B cell (primary cell): ENCODE data around the gene ADAP1. TPM values are rescaled to one million over a fixed set of nuclear protein-coding genes. Genes with fewer than 3 reads are reported as not detected.

Experiments used
- ATAC-seq: fragments of 200-7000 bp; cut with Tn5 transposase; one replicate; pipeline ENCODE4 v1.10.0; 2021; ENCODE audit warnings: low read depth, mild to moderate bottlenecking, moderate number of reproducible peaks, moderate library complexity
- CTCF ChIA-PET: fragments of 350-600 bp; sonication (Branson Sonifier 250); formaldehyde crosslinking; loops from one replicate; lab custom pipeline; 2021; ENCODE audit warnings: antibody characterized with exemption, inconsistent platforms; lab: Charles Lee
- POLR2A ChIA-PET: fragments of 350-600 bp; sonication (Branson Sonifier 250); formaldehyde crosslinking; loops from one replicate; lab custom pipeline; 2021; ENCODE audit warnings: antibody characterized with exemption; lab: Charles Lee
- DNase-seq: peaks from one replicate; pipeline ENCODE4 v3.0.0; 2013
- H2AFZ ChIP-seq: 2 replicates; pipeline ENCODE4 v1.6.1; 2012; ENCODE audit warnings: mild to moderate bottlenecking, low read depth, low read length; ENCODE audit not compliant: insufficient read depth, poor library complexity, severe bottlenecking
- H3K27ac ChIP-seq, 2 donors: 1 replicate in 1 of 2; 2 replicates in 1 of 2; pipeline ENCODE4 v1.5.1; 2012 to 2013; ENCODE audit warnings: low read length in 2 of 2, mild to moderate bottlenecking in 2 of 2, moderate library complexity in 1 of 2
- H3K27me3 ChIP-seq, 4 experiments: fragments of 200-600 bp in 1 of 4; sonication (generic) in 1 of 4; replicated peaks in 1 of 4; 1 replicate in 2 of 4; 2 replicates in 2 of 4; pipeline versions ENCODE4 v1.6.1 to v1.7.0; 2013 to 2016; ENCODE audit warnings: low read length in 3 of 4, mild to moderate bottlenecking in 2 of 4, mixed read lengths in 1 of 4, moderate library complexity in 1 of 4; ENCODE audit not compliant: insufficient read depth in 4 of 4, control insufficient read depth in 3 of 4; ENCODE audit errors: control extremely low read depth in 1 of 4
- H3K36me3 ChIP-seq, 2 experiments: replicated peaks in 1 of 2; 1 replicate in 1 of 2; 2 replicates in 1 of 2; pipeline versions ENCODE4 v1.6.1 to v1.7.1; 2013; ENCODE audit warnings: low read length in 1 of 2; ENCODE audit not compliant: insufficient read depth in 2 of 2, control insufficient read depth in 1 of 2; ENCODE audit errors: control extremely low read depth in 1 of 2, extremely low read depth in 1 of 2
- H3K4me1 ChIP-seq, 2 donors: fragments of 200-600 bp in 1 of 2; sonication (generic) in 1 of 2; 1 replicate in 1 of 2; 2 replicates in 1 of 2; pipeline versions ENCODE4 v1.5.1 to v1.6.1; 2013 to 2017; ENCODE audit warnings: low read length in 2 of 2; ENCODE audit not compliant: control insufficient read depth in 2 of 2, insufficient read depth in 2 of 2
- H3K4me2 ChIP-seq: replicated peaks from 2 replicates; pipeline ENCODE3; 2012; ENCODE audit warnings: mild to moderate bottlenecking, low read depth, low read length; ENCODE audit not compliant: poor library complexity, severe bottlenecking
- H3K4me3 ChIP-seq, 5 experiments: fragments of 200-600 bp in 1 of 5; sonication (generic) in 1 of 5; 1 replicate in 3 of 5; 2 replicates in 2 of 5; pipeline versions ENCODE4 v1.5.1 to v1.7.0; 2011 to 2016; ENCODE audit warnings: low read length in 4 of 5, mild to moderate bottlenecking in 4 of 5, low read depth in 2 of 5, control low read depth in 1 of 5, moderate library complexity in 1 of 5; ENCODE audit not compliant: insufficient read depth in 1 of 5; ENCODE audit errors: control extremely low read depth in 1 of 5, extremely low read depth in 1 of 5
- H3K79me2 ChIP-seq: fragments of 200-600 bp; sonication (generic); one replicate; pipeline ENCODE4 v1.6.0; 2016; ENCODE audit warnings: low read length; ENCODE audit not compliant: control insufficient read depth, insufficient read depth
- H3K9ac ChIP-seq: fragments of 200-600 bp; sonication (generic); 2 replicates; pipeline ENCODE4 v1.6.1; 2017; ENCODE audit warnings: mild to moderate bottlenecking, low read length, moderate library complexity
- H3K9me3 ChIP-seq, 3 donors: one replicate each; pipeline versions ENCODE4 v1.6.1 to v1.7.1; 2013; ENCODE audit warnings: low read length in 2 of 3; ENCODE audit not compliant: control insufficient read depth in 2 of 3, insufficient read depth in 1 of 3; ENCODE audit errors: control extremely low read depth in 1 of 3
- H4K20me1 ChIP-seq: 2 replicates; pipeline ENCODE4 v1.6.0; 2012; ENCODE audit warnings: mild to moderate bottlenecking, low read length; ENCODE audit not compliant: insufficient read depth, control insufficient read depth, poor library complexity, severe bottlenecking
- H3K27ac Mint-ChIP-seq: one replicate; pipeline ENCODE4 v1.8.0; 2021; ENCODE audit warnings: mixed read lengths
- H3K27me3 Mint-ChIP-seq: one replicate; pipeline ENCODE4 v1.8.0; 2021; ENCODE audit warnings: mixed read lengths
- H3K4me1 Mint-ChIP-seq: one replicate; pipeline ENCODE4 v1.8.0; 2021; ENCODE audit warnings: mixed read lengths
- H3K4me3 Mint-ChIP-seq: one replicate; pipeline ENCODE4 v1.8.0; 2021; ENCODE audit warnings: mixed read lengths
- H3K9me3 Mint-ChIP-seq: one replicate; pipeline ENCODE4 v1.8.0; 2022; ENCODE audit warnings: mixed read lengths; ENCODE audit not compliant: insufficient read depth
- EZH2 ChIP-seq: IDR thresholded peaks from 2 replicates; pipeline ENCODE4 v1.6.1; 2012; ENCODE audit warnings: borderline replicate concordance, low read depth, mild to moderate bottlenecking, moderate library complexity, low read length; ENCODE audit not compliant: insufficient read depth, poor library complexity, severe bottlenecking
- WGBS: methylation state at CpG from one replicate; pipeline ENCODE4 v1.1.5; 2013; ENCODE audit warnings: missing lambda C conversion rate; ENCODE audit not compliant: insufficient coverage; 5-methylcytosine and 5-hydroxymethylcytosine counted together
- intact Hi-C: fragments of 100-400 bp; cut with micrococcal nuclease; formaldehyde crosslinking; loops from one replicate; pipeline ENCODE4 v1.10.0; 2022
- polyA plus RNA-seq: library from polyadenylated mRNA; depleted of rRNA; stranded (reverse); fragments of >200 nt; gene quantifications from 2 replicates; pipeline ENCODE4 v1.2.3, GENCODE V29; 2012
- total RNA-seq, 2 donors: library from RNA; stranded (reverse); fragments of 120-200 nt in 1 of 2; gene quantifications; 1 replicate in 1 of 2; 2 replicates in 1 of 2; pipeline versions ENCODE4 v1.2.3 to v1.2.4, GENCODE V29; 2013 to 2022
- TF ChIP-seq, protein P1 (sequence below): fragments of 200-600 bp; IDR thresholded peaks from one replicate; pipeline ENCODE4 v1.8.0; 2022; ENCODE audit warnings: antibody characterized with exemption, mild to moderate bottlenecking

ADAP1 gene
- total and polyA plus RNA-seq, 2 donors (not counting 1 experiment from before 2014, with no cell fraction given), result 10.8 to 12.9 TPM

DNA sequence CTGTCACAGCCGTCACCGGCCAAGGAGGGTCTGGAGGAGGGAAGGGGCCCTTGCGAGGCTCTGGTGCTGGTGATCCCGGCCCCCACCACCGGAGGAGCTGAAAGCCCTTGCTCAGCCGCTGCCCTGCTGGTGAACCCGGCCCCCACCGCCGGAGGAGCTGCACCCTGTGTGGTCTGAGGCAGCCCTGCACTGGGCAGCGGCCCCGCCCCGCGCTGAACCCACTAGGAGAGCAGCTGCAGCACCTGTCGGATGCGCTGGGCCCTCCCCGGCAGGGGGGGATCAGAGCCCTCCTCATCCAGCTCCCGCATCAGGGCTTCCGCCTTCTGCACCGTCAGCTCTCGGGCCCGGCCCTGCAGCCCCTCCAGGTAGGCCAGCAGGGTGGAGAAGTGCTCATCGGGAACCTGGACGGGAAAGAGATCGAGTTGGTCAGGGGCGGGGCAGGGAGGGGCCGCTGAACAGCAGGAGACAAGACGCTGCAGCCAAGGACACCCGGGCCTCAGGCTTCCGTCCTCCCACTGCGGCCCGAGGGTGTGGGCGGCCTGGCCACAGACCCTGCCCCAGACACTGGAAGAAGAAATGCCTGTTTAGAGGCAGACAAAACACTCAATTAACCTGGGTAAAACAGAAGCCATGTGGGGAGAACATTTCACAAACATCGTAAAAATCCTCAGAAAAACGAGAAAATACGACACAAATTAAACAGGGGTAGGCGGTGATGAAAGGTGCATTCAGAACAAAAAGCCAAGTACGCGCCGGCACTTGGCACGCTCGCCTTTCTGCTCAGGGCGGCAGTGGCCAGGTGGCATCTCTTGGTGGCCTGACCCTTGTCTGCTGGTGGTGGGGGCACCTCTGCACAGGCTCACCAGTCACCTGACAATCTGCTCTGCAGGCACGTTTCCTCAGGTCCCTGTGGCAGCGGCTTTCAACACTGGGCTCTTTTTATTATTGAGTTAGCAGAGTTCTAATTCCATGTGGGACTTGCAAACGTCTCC lies 43.2 kb upstream of the ADAP1 start:
- Mint-ChIP-seq H3K9me3 (no peaks in the 10 kb centered on the region), H3K27me3 (no peaks in the 10 kb centered on the region), H3K4me1 (peaks cover 29% of the 10 kb centered on the region), H3K4me3 (no peak overlapping the region), H3K27ac (peak overlapping the region; percentile 59)
- Histone ChIP-seq H3K4me3 (no peak overlapping the region), H4K20me1 (peaks cover 15% of the 10 kb centered on the region), H3K36me3 (peaks cover 0 to 11% of the 10 kb centered on the region in 2 experiments), H3K27ac (no peak overlapping the region), H3K79me2 (no peaks in the 10 kb centered on the region), H3K9ac (no peak overlapping the region), H3K27me3 (peaks cover 0 to 8% (median 1%) of the 10 kb centered on the region in 4 experiments), H3K4me2 (no peak overlapping the region), H3K9me3 (no peaks in the 10 kb centered on the region), H3K4me1 (peaks cover 0 to 22% of the 10 kb centered on the region in 2 donors), H2AFZ (no peak overlapping the region)
- DNase-seq (no peak), ATAC-seq (no peak)
- TF ChIP-seq, protein P1, sequence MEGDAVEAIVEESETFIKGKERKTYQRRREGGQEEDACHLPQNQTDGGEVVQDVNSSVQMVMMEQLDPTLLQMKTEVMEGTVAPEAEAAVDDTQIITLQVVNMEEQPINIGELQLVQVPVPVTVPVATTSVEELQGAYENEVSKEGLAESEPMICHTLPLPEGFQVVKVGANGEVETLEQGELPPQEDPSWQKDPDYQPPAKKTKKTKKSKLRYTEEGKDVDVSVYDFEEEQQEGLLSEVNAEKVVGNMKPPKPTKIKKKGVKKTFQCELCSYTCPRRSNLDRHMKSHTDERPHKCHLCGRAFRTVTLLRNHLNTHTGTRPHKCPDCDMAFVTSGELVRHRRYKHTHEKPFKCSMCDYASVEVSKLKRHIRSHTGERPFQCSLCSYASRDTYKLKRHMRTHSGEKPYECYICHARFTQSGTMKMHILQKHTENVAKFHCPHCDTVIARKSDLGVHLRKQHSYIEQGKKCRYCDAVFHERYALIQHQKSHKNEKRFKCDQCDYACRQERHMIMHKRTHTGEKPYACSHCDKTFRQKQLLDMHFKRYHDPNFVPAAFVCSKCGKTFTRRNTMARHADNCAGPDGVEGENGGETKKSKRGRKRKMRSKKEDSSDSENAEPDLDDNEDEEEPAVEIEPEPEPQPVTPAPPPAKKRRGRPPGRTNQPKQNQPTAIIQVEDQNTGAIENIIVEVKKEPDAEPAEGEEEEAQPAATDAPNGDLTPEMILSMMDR, result peak; percentile 8
- no peak for TF ChIP-seq EZH2
- ChIA-PET POLR2A (interaction anchor here (0.6 to 3.1 kb wide), 5 partner anchors 21 to 171 kb away, joined by 4 to 15 read pairs (median 6); no protein-coding TSS in a partner anchor), CTCF (interaction anchor here (8.4 to 10.9 kb wide), 2 partner anchors 64 to 179 kb away, joined by 138 to 496 read pairs; no protein-coding TSS in a partner anchor)
- 96% methylated on average over 39 of the region's 45 CpGs for WGBS
- intact Hi-C loops, result no loop called here
